Measurements from ENCODE around the gene MT1M.

The MT1M gene

GRCh38 chr16:56647641-56648431 lies 15.4 kb downstream of the MT1M start:
- no peaks in the 10 kb centered on the region for H3K79me2 ChIP-seq (ENCODE audit: insufficient read depth, low read length)
- H2AFZ ChIP-seq (ENCODE audit: low read length): no peak overlapping the region
- no peaks in the 10 kb centered on the region for H3F3A ChIP-seq (ENCODE audit: low read depth)
- H4K20me1 ChIP-seq (ENCODE audit: insufficient read depth, low read length, poor library complexity, severe bottlenecking): no peaks in the 10 kb centered on the region
- no peak overlapping the region for H3K4me3 ChIP-seq (ENCODE audit: low read length, poor library complexity, severe bottlenecking)
- no peaks in the 10 kb centered on the region for H3K9me2 ChIP-seq (replicated peaks; ENCODE audit: low read depth, low read length)
- TF ChIP-seq, protein P1, sequence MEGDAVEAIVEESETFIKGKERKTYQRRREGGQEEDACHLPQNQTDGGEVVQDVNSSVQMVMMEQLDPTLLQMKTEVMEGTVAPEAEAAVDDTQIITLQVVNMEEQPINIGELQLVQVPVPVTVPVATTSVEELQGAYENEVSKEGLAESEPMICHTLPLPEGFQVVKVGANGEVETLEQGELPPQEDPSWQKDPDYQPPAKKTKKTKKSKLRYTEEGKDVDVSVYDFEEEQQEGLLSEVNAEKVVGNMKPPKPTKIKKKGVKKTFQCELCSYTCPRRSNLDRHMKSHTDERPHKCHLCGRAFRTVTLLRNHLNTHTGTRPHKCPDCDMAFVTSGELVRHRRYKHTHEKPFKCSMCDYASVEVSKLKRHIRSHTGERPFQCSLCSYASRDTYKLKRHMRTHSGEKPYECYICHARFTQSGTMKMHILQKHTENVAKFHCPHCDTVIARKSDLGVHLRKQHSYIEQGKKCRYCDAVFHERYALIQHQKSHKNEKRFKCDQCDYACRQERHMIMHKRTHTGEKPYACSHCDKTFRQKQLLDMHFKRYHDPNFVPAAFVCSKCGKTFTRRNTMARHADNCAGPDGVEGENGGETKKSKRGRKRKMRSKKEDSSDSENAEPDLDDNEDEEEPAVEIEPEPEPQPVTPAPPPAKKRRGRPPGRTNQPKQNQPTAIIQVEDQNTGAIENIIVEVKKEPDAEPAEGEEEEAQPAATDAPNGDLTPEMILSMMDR (conservative IDR thresholded peaks at IDR 0.05; ENCODE audit: low read length): no peak
- no peak for TF ChIP-seq EZH2phosphoT487 (IDR thresholded peaks at IDR 0.05; ENCODE audit: borderline replicate concordance)
- no peak overlapping the region for H3K4me2 ChIP-seq (ENCODE audit: low read depth, low read length, poor library complexity, severe bottlenecking)
- no peak overlapping the region for H3K9ac ChIP-seq (ENCODE audit: low read depth, low read length, poor library complexity, severe bottlenecking)
- no peaks in the 10 kb centered on the region for H3K9me3 ChIP-seq (ENCODE audit: insufficient read depth, low read depth, low read length)
- H3K27me3 ChIP-seq (ENCODE audit: insufficient read depth, low read length, poor library complexity, severe bottlenecking): no peaks in the 10 kb centered on the region
- H3K4me1 ChIP-seq (ENCODE audit: insufficient read depth, low read length, poor library complexity, severe bottlenecking): no peaks in the 10 kb centered on the region
- H3K36me3 ChIP-seq (ENCODE audit: insufficient read depth, low read length): no peaks in the 10 kb centered on the region

- H3K9ac ChIP-seq (ENCODE audit: low read depth, low read length, poor library complexity, severe bottlenecking): no peak overlapping the region
- H3F3A ChIP-seq (ENCODE audit: low read depth): no peaks in the 10 kb centered on the region
- no peaks in the 10 kb centered on the region for H3K4me1 ChIP-seq (ENCODE audit: insufficient read depth, low read length, poor library complexity, severe bottlenecking)
- no peaks in the 10 kb centered on the region for H4K20me1 ChIP-seq (ENCODE audit: insufficient read depth, low read length, poor library complexity, severe bottlenecking)
- TF ChIP-seq EZH2phosphoT487 (IDR thresholded peaks at IDR 0.05; ENCODE audit: borderline replicate concordance): no peak
- TF ChIP-seq, protein P1 (conservative IDR thresholded peaks at IDR 0.05; ENCODE audit: low read length): no peak
- no peaks in the 10 kb centered on the region for H3K9me2 ChIP-seq (replicated peaks; ENCODE audit: low read depth, low read length)
- no peak overlapping the region for H3K4me2 ChIP-seq (ENCODE audit: low read depth, low read length, poor library complexity, severe bottlenecking)
- H3K79me2 ChIP-seq (ENCODE audit: insufficient read depth, low read length): no peaks in the 10 kb centered on the region
- H3K4me3 ChIP-seq (ENCODE audit: low read length, poor library complexity, severe bottlenecking): no peak overlapping the region
- no peaks in the 10 kb centered on the region for H3K36me3 ChIP-seq (ENCODE audit: insufficient read depth, low read length)
- no peak overlapping the region for H2AFZ ChIP-seq (ENCODE audit: low read length)
- H3K27me3 ChIP-seq (ENCODE audit: insufficient read depth, low read length, poor library complexity, severe bottlenecking): no peaks in the 10 kb centered on the region
- H3K9me3 ChIP-seq (ENCODE audit: insufficient read depth, low read depth, low read length): no peaks in the 10 kb centered on the region
Measured at GRCh38 chr16:56649271-56649670, 16.8 kb downstream of the MT1M start.

DNA sequence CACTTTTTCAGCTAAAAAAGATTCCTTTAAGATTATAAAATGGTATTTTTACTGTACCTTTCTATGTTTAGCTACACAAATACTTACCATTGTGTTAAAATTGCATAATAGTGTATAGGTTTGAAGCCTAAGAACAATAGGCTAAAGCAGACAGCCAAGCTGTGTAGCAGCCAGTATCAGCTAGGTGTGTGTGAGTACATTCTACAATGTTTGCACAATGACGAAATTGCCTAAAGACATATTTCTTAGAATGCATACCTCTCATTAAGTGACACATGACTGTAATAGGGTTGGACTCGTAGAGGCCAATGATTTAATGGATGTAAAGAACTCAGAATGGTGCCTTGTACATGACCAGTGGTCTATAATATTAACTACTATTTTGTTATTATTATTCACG lies 17.4 kb downstream of the MT1M start:
- TF ChIP-seq, protein P1 (conservative IDR thresholded peaks at IDR 0.05; ENCODE audit: low read length): no peak
- TF ChIP-seq EZH2phosphoT487 (IDR thresholded peaks at IDR 0.05; ENCODE audit: borderline replicate concordance): no peak
- no peak overlapping the region for H3K9ac ChIP-seq (ENCODE audit: low read depth, low read length, poor library complexity, severe bottlenecking)
- no peak overlapping the region for H3K4me2 ChIP-seq (ENCODE audit: low read depth, low read length, poor library complexity, severe bottlenecking)
- no peaks in the 10 kb centered on the region for H3F3A ChIP-seq (ENCODE audit: low read depth)
- no peaks in the 10 kb centered on the region for H3K27me3 ChIP-seq (ENCODE audit: insufficient read depth, low read length, poor library complexity, severe bottlenecking)
- no peak overlapping the region for H3K4me3 ChIP-seq (ENCODE audit: low read length, poor library complexity, severe bottlenecking)
- H2AFZ ChIP-seq (ENCODE audit: low read length): no peak overlapping the region
- no peaks in the 10 kb centered on the region for H3K9me2 ChIP-seq (replicated peaks; ENCODE audit: low read depth, low read length)
- no peaks in the 10 kb centered on the region for H3K9me3 ChIP-seq (ENCODE audit: insufficient read depth, low read depth, low read length)
- no peaks in the 10 kb centered on the region for H3K4me1 ChIP-seq (ENCODE audit: insufficient read depth, low read length, poor library complexity, severe bottlenecking)
- H3K79me2 ChIP-seq (ENCODE audit: insufficient read depth, low read length): no peaks in the 10 kb centered on the region
- H3K36me3 ChIP-seq (ENCODE audit: insufficient read depth, low read length): no peaks in the 10 kb centered on the region
- no peaks in the 10 kb centered on the region for H4K20me1 ChIP-seq (ENCODE audit: insufficient read depth, low read length, poor library complexity, severe bottlenecking)

All from Loucy (cell line).